HG03060 (cell line): ENCODE data around the gene LGR6.
"Not testable (repeated sequence)": the region's sequence is repeated elsewhere in the genome, so short reads cannot be mapped to it uniquely, and the experiment has no call there.

ENCODE experiments used
- ATAC-seq: cut with Tn5 transposase; IDR thresholded peaks from one replicate; pipeline ENCODE4 v1.9.1; 2021; ENCODE audit warnings: low read depth, moderate number of reproducible peaks; ENCODE audit not compliant: unreplicated experiment

Gene LGR6

GRCh38 chr1:202315576-202316168 is 122.1 kb downstream of the LGR6 start:
- ATAC-seq: no peak

- ATAC-seq: no peak
Observed at GRCh38 chr1:202316186-202316585, 122.6 kb downstream of the LGR6 start.

GRCh38 chr1:202317941-202318925 is 124.6 kb downstream of the LGR6 start:
- ATAC-seq: no peak

GRCh38 chr1:202319381-202320080 is 125.9 kb downstream of the LGR6 start:
- no peak for ATAC-seq

GRCh38 chr1:202320081-202320405 is 126.4 kb downstream of the LGR6 start:
- no peak for ATAC-seq

GRCh38 chr1:202323731-202324130 is 130.1 kb downstream of the LGR6 start:
- no peak for ATAC-seq

- ATAC-seq: no peak
Observed at GRCh38 chr1:202324646-202325045, 131.0 kb downstream of the LGR6 start.

GRCh38 chr1:202329891-202330290 is 136.3 kb downstream of the LGR6 start:
- no peak for ATAC-seq

- no peak for ATAC-seq
Observed at GRCh38 chr1:202333861-202334260, 140.3 kb downstream of the LGR6 start.

GRCh38 chr1:202343652-202344349 is 150.2 kb downstream of the LGR6 start:
- ATAC-seq: no peak

GRCh38 chr1:202348005-202348508 is 154.5 kb downstream of the LGR6 start:
- ATAC-seq: no peak

GRCh38 chr1:202348509-202349205 is 155.1 kb downstream of the LGR6 start, which contains the start of gene PPP1R12B:
Gene PPP1R12B (plus strand): TSS chr1:202348699. CDS start chr1:202348852, 153 bp downstream.
- ATAC-seq: peak; percentile 95

- ATAC-seq: no peak
Observed at GRCh38 chr1:202349206-202349928, 155.8 kb downstream of the LGR6 start.

- no peak for ATAC-seq
Observed at GRCh38 chr1:202351725-202352124, 158.1 kb downstream of the LGR6 start.

- not testable (repeated sequence) for ATAC-seq
Observed at GRCh38 chr1:202352583-202353197, 159.1 kb downstream of the LGR6 start.

GRCh38 chr1:202355944-202356553 is 162.4 kb downstream of the LGR6 start:
- ATAC-seq: no peak

GRCh38 chr1:202357506-202357905 is 163.9 kb downstream of the LGR6 start:
- no peak for ATAC-seq

GRCh38 chr1:202361224-202361623 is 167.6 kb downstream of the LGR6 start:
- ATAC-seq: no peak
